IMR-90 (cell line): Measurements from ENCODE around the gene ALCAM. TPM values are rescaled to one million over a fixed set of nuclear protein-coding genes. Genes with fewer than 3 reads are reported as not detected.

Experiments
- ATAC-seq: fragments of 200-7000 bp; cut with Tn5 transposase; 2 replicates; pipeline ENCODE4 v1.9.1; 2020; ENCODE audit warnings: low read depth, mild to moderate bottlenecking, moderate library complexity
- BruUV-seq: library from RNA; stranded (reverse); fragments of 400-500 nt; replicated peaks from 2 replicates; lab custom pipeline; 2021; lab: Mats Ljungman, UMichigan
- CTCF ChIA-PET: fragments of 300-600 bp; formaldehyde crosslinking; extraction: SDS; loops from one replicate; lab custom pipeline; 2021; ENCODE audit warnings: antibody characterized with exemption; lab: Yijun Ruan, JAX
- POLR2A ChIA-PET: fragments of 300-600 bp; sonication (Branson Sonifier 250); formaldehyde crosslinking; loops from one replicate; lab custom pipeline; 2022; ENCODE audit warnings: antibody characterized with exemption; ENCODE audit not compliant: unreplicated experiment; lab: Charles Lee
- DNase-seq: peaks from one replicate; pipeline ENCODE4 v3.0.0; 2013
- H2AFZ ChIP-seq: replicated peaks from 2 replicates; pipeline ENCODE3; 2013; ENCODE audit warnings: low read length, mild to moderate bottlenecking; ENCODE audit not compliant: poor library complexity
- H2AK5ac ChIP-seq: 2 replicates; pipeline ENCODE4 v1.6.1; 2013; ENCODE audit warnings: low read depth, low read length, inconsistent platforms
- H2AK9ac ChIP-seq: replicated peaks from 2 replicates; pipeline ENCODE3; 2013; ENCODE audit warnings: mild to moderate bottlenecking, low read depth, low read length, moderate library complexity; ENCODE audit not compliant: poor library complexity
- H2BK120ac ChIP-seq: 2 replicates; pipeline ENCODE4 v1.6.1; 2013; ENCODE audit warnings: low read depth, low read length, inconsistent platforms
- H2BK15ac ChIP-seq: 3 replicates; pipeline ENCODE4 v1.6.1; 2013; ENCODE audit warnings: low read depth, low read length, inconsistent platforms
- H2BK20ac ChIP-seq: 2 replicates; pipeline ENCODE4 v1.6.1; 2013; ENCODE audit warnings: low read depth, mild to moderate bottlenecking, inconsistent platforms, low read length, moderate library complexity
- H2BK5ac ChIP-seq: 2 replicates; pipeline ENCODE4 v1.6.1; 2013; ENCODE audit warnings: mild to moderate bottlenecking, low read depth, low read length, inconsistent platforms; ENCODE audit not compliant: poor library complexity, severe bottlenecking
- H3K14ac ChIP-seq: replicated peaks from 2 replicates; pipeline ENCODE4 v1.6.1; 2013; ENCODE audit warnings: low read depth, low read length, inconsistent platforms
- H3K18ac ChIP-seq: 2 replicates; pipeline ENCODE4 v1.6.1; 2013; ENCODE audit warnings: low read depth, low read length, control low read depth
- H3K23ac ChIP-seq: 2 replicates; pipeline ENCODE4 v1.6.1; 2013; ENCODE audit warnings: low read depth, low read length, inconsistent platforms
- H3K27ac ChIP-seq: 2 replicates; pipeline ENCODE4 v1.5.1; 2013; ENCODE audit warnings: mild to moderate bottlenecking, control low read depth, low read length; ENCODE audit not compliant: insufficient read depth
- H3K27me3 ChIP-seq: 2 replicates; pipeline ENCODE4 v1.6.1; 2013; ENCODE audit warnings: low read length; ENCODE audit not compliant: control insufficient read depth, insufficient read depth
- H3K36me3 ChIP-seq: 2 replicates; pipeline ENCODE4 v1.6.1; 2013; ENCODE audit warnings: low read length, mixed read lengths; ENCODE audit not compliant: control insufficient read depth, insufficient read depth
- H3K4ac ChIP-seq: 2 replicates; pipeline ENCODE4 v1.6.1; 2013; ENCODE audit warnings: low read depth, low read length, inconsistent platforms
- H3K4me1 ChIP-seq: 2 replicates; pipeline ENCODE4 v1.6.1; 2013; ENCODE audit warnings: low read length, mixed read lengths; ENCODE audit not compliant: control insufficient read depth, insufficient read depth
- H3K4me2 ChIP-seq: 2 replicates; pipeline ENCODE4 v1.6.1; 2013; ENCODE audit warnings: low read depth, mild to moderate bottlenecking, control low read depth, low read length, moderate library complexity
- H3K4me3 ChIP-seq: 2 replicates; pipeline ENCODE4 v1.5.1; 2013; ENCODE audit warnings: low read depth, mild to moderate bottlenecking, control low read depth, low read length, moderate library complexity; ENCODE audit not compliant: insufficient read depth
- H3K56ac ChIP-seq: 2 replicates; pipeline ENCODE4 v1.6.1; 2013; ENCODE audit warnings: low read length, inconsistent platforms; ENCODE audit not compliant: insufficient read depth; ENCODE audit errors: extremely low read depth
- H3K79me1 ChIP-seq, 2 experiments: 2 replicates each; pipeline ENCODE4 v1.6.1; 2013; ENCODE audit warnings: low read length in 2 of 2, inconsistent platforms in 1 of 2, low read depth in 1 of 2
- H3K9ac ChIP-seq: 2 replicates; pipeline ENCODE4 v1.6.1; 2013; ENCODE audit warnings: low read depth, low read length, control low read depth
- H3K9me1 ChIP-seq: 2 replicates; pipeline ENCODE4 v1.6.1; 2013; ENCODE audit warnings: low read length, inconsistent platforms; ENCODE audit not compliant: insufficient read depth
- H3K9me3 ChIP-seq: 2 replicates; pipeline ENCODE4 v1.6.1; 2013; ENCODE audit warnings: low read length; ENCODE audit not compliant: control insufficient read depth, insufficient read depth
- H4K20me1 ChIP-seq: 2 replicates; pipeline ENCODE4 v1.6.1; 2013; ENCODE audit warnings: low read length, inconsistent platforms; ENCODE audit not compliant: insufficient read depth
- H4K5ac ChIP-seq: 2 replicates; pipeline ENCODE4 v1.6.1; 2013; ENCODE audit warnings: mild to moderate bottlenecking, low read depth, low read length, control low read depth
- H4K8ac ChIP-seq, 2 experiments: 2 replicates each; pipeline ENCODE4 v1.6.1; 2013; ENCODE audit warnings: low read depth in 2 of 2, low read length in 2 of 2, control low read depth in 1 of 2, inconsistent platforms in 1 of 2
- H4K91ac ChIP-seq: 2 replicates; pipeline ENCODE4 v1.6.1; 2013; ENCODE audit warnings: low read depth, low read length, inconsistent platforms; ENCODE audit not compliant: insufficient read depth
- CEBPB ChIP-seq: IDR thresholded peaks from 2 replicates; pipeline ENCODE4 v1.6.1; 2012; ENCODE audit warnings: low read depth, low read length, improper control_type of control experiment
- CHD1 ChIP-seq: IDR thresholded peaks from 2 replicates; pipeline ENCODE4 v1.6.1; 2012; ENCODE audit warnings: low read depth, low read length, improper control_type of control experiment
- CTCF ChIP-seq: conservative IDR thresholded peaks from 2 replicates; pipeline ENCODE4 v1.5.1; 2012; ENCODE audit warnings: mild to moderate bottlenecking, low read depth, low read length, improper control_type of control experiment
- MAFK ChIP-seq: IDR thresholded peaks from 2 replicates; pipeline ENCODE4 v1.6.1; 2012; ENCODE audit warnings: low read depth, low read length, improper control_type of control experiment
- RFX5 ChIP-seq: IDR thresholded peaks from 2 replicates; pipeline ENCODE4 v1.8.0; 2012; ENCODE audit warnings: low read depth, mild to moderate bottlenecking, low read length, moderate library complexity
- WGBS, 2 experiments: methylation state at CpG; one replicate each; pipeline versions ENCODE4 v1.1.5 to v1.1.7; 2013; ENCODE audit warnings: missing lambda C conversion rate in 2 of 2; ENCODE audit not compliant: insufficient read length in 1 of 2; ENCODE audit errors: extremely low coverage in 2 of 2; 5-methylcytosine and 5-hydroxymethylcytosine counted together
- dilution Hi-C: fragments of 300-500 bp; cut with HindIII; formaldehyde crosslinking; loops from one replicate; pipeline ENCODE4 v1.14.3; 2018; ENCODE audit warnings: low sequenced_read_pairs; ENCODE audit not compliant: unreplicated experiment
- in situ Hi-C: fragments of 300-500 bp; cut with MboI; formaldehyde crosslinking; loops from 3 replicates; pipeline ENCODE4 v1.14.3; 2019; ENCODE audit warnings: low sequenced_read_pairs, inconsistent platforms, mixed read lengths
- intact Hi-C: fragments of 100-400 bp; cut with micrococcal nuclease; formaldehyde crosslinking; loops from 2 replicates; pipeline ENCODE4 v1.10.0; 2022
- polyA plus RNA-seq, 3 experiments: library from polyadenylated mRNA; depleted of rRNA; stranded (reverse); fragments of >200 nt; gene quantifications; 2 replicates each; pipeline ENCODE4 v1.2.3, GENCODE V29; 2012; ENCODE audit warnings: low replicate concordance in 1 of 3
- total RNA-seq: library from RNA; depleted of rRNA; stranded (reverse); fragments of >200 nt; gene quantifications from 2 replicates; pipeline ENCODE4 v1.2.3, GENCODE V29; 2012
- TF ChIP-seq, protein P1 (sequence below): fragments of 150-350 bp; IDR thresholded peaks from 2 replicates; pipeline ENCODE4 v1.6.1; 2017; ENCODE audit warnings: mild to moderate bottlenecking, antibody characterized with exemption, low read length, low read depth
- TF ChIP-seq, protein P2 (sequence below): fragments of 150-350 bp; IDR thresholded peaks from 2 replicates; pipeline ENCODE4 v1.6.1; 2016; ENCODE audit warnings: low read depth, mild to moderate bottlenecking, low read length, moderate library complexity, borderline replicate concordance

Gene ALCAM
- total and polyA plus RNA-seq, 2 of the 4 experiments (the other 2 are of a cell fraction), result 117 to 423 TPM

DNA sequence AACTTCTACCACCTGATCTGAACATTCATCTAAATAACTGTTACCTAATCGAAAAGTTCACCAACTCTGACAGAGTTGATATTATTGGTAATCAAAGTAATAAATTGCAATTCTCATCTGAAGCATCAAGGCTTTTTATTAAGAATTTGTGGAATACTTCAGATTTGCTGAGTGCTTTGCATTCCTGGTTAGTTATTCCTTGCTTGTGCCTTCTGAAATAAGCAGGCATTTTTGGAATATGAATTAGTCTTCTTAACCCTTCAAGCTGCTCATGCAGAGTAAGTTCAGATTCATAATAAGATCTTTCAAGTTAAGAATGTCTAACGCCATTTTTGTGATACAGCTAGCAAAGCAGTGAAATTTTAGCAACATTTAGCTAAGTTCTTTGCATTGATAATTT lies 188.5 kb downstream of the ALCAM start:
- no peak overlapping the region for H2BK20ac ChIP-seq
- H3K4me2 ChIP-seq, result no peak overlapping the region
- H2AK5ac ChIP-seq, result no peak overlapping the region
- dilution Hi-C loops (no loop called here), intact Hi-C loops (loop anchor here (10.0 kb wide), 1 partner anchor 280 kb away; no protein-coding TSS in a partner anchor), in situ Hi-C loops (no loop called here)
- peak; percentile 40 for DNase-seq
- H3K18ac ChIP-seq, result no peak overlapping the region
- ChIA-PET POLR2A (no interaction called here), CTCF (no interaction called here)
- H2AK9ac ChIP-seq, result no peak overlapping the region
- no peak overlapping the region for H2AFZ ChIP-seq
- no peaks in the 10 kb centered on the region; the same call in 1 of the 2 replicates for H3K4me1 ChIP-seq
- no peak overlapping the region; a peak in 1 of 4 replicates for H4K8ac ChIP-seq
- no peak overlapping the region for H4K5ac ChIP-seq
- H4K91ac ChIP-seq, result no peak overlapping the region
- no peak overlapping the region for H2BK15ac ChIP-seq
- no CpG with 5 or more reads among the region's 2 CpGs for WGBS, 2 experiments
- H2BK120ac ChIP-seq, result no peak overlapping the region
- H3K27ac ChIP-seq, result no peak overlapping the region
- peaks cover 20% of the 10 kb centered on the region for H3K36me3 ChIP-seq
- BruUV-seq, result no TSS peak
- no peak overlapping the region for H3K4ac ChIP-seq
- no peaks in the 10 kb centered on the region for H3K27me3 ChIP-seq
- no peak overlapping the region for H3K9ac ChIP-seq
- no peak overlapping the region for H3K14ac ChIP-seq
- ATAC-seq, result peak; percentile 61
- peak overlapping the region; percentile 46 for H2BK5ac ChIP-seq
- no peak overlapping the region for H3K4me3 ChIP-seq
- H3K56ac ChIP-seq, result no peak overlapping the region
- TF ChIP-seq, protein P1, sequence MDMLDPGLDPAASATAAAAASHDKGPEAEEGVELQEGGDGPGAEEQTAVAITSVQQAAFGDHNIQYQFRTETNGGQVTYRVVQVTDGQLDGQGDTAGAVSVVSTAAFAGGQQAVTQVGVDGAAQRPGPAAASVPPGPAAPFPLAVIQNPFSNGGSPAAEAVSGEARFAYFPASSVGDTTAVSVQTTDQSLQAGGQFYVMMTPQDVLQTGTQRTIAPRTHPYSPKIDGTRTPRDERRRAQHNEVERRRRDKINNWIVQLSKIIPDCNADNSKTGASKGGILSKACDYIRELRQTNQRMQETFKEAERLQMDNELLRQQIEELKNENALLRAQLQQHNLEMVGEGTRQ, result no peak
- TF ChIP-seq CTCF, result no peak
- TF ChIP-seq, protein P2, sequence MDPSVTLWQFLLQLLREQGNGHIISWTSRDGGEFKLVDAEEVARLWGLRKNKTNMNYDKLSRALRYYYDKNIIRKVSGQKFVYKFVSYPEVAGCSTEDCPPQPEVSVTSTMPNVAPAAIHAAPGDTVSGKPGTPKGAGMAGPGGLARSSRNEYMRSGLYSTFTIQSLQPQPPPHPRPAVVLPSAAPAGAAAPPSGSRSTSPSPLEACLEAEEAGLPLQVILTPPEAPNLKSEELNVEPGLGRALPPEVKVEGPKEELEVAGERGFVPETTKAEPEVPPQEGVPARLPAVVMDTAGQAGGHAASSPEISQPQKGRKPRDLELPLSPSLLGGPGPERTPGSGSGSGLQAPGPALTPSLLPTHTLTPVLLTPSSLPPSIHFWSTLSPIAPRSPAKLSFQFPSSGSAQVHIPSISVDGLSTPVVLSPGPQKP, result no peak
- TF ChIP-seq RFX5, result no peak
- no peak for TF ChIP-seq CHD1
- no peak for TF ChIP-seq CEBPB
- no peak for TF ChIP-seq MAFK
- H3K9me3 ChIP-seq, result peaks cover 3% of the 10 kb centered on the region; the same call in 1 of the 2 replicates
- no peak overlapping the region for H3K23ac ChIP-seq
- H3K9me1 ChIP-seq, result no peaks in the 10 kb centered on the region; the same call in 1 of the 2 replicates
- no peaks in the 10 kb centered on the region for H4K20me1 ChIP-seq
- H3K79me1 ChIP-seq, result peaks cover 0 to 8% of the 10 kb centered on the region in 2 experiments; a peak in 2 of 4 replicates
